Breast epithelium (tissue), 3 donors: Measurements from ENCODE around the gene ATP8A1.

Experiments used
- CTCF ChIP-seq, 3 donors: fragments of 450-650 bp; IDR thresholded peaks; one replicate each; pipeline ENCODE4 v1.5.1; 2016 to 2017; ENCODE audit warnings: antibody characterized with exemption in 3 of 3, mild to moderate bottlenecking in 3 of 3, moderate library complexity in 3 of 3
- POLR2A ChIP-seq: fragments of 450-650 bp; IDR thresholded peaks from one replicate; pipeline ENCODE4 v1.6.1; 2016; ENCODE audit warnings: antibody characterized with exemption, mild to moderate bottlenecking, moderate library complexity
- POLR2AphosphoS5 ChIP-seq, 3 donors: sonication (generic); formaldehyde crosslinking; IDR thresholded peaks; one replicate each; pipeline ENCODE4 v1.6.1; 2017; ENCODE audit warnings: antibody characterized with exemption in 3 of 3

- no peak for TF ChIP-seq CTCF (IDR thresholded peaks at IDR 0.05)
- TF ChIP-seq POLR2A, result no peak
- TF ChIP-seq POLR2AphosphoS5 (IDR thresholded peaks at IDR 0.05), result no peak
Measured at GRCh38 chr4:42478946-42479345, 178.0 kb downstream of the ATP8A1 start.
